Measurements from ENCODE around the gene GIPC3. TPM values are rescaled to one million over a fixed set of nuclear protein-coding genes. Genes with fewer than 3 reads are reported as not detected.

The GIPC3 gene
- total RNA-seq, 1 donor from 2014 or later = 0.98 TPM

DNA sequence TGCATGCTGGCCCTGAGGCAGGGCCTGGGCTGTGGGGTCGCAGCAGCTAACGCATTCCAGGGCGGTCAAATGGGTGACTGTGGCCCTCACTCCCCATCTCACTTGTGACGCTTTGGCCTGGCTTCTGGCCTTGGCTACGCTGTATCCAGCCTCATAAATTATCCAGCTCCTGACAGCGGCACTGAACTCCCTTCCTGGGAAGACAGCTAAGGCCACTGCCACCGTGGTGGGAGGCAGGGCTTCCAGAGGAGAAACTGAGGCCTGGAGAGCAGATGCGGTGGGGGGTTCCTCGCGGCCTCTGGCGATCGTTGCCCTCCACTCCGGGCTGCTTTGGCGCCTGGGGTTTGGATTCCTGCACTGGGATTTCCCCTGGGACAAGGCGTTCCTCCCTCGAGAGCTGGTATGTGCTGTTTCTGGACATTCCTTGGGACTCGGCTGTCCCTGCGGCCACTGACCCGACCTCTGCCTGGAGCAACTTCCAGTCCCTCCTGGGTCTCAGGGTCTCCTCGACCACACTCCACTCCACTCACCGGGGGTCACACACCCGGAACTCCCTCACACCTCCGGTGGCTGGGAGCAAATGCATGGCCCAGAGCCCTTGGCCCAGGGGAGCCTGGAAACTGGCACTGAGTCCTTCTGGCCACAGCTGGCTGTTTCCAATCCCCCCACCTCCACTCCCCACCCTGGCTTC is 18.0 kb downstream of the GIPC3 start:
- intact Hi-C loops (cut with micrococcal nuclease) = no loop called here

DNA sequence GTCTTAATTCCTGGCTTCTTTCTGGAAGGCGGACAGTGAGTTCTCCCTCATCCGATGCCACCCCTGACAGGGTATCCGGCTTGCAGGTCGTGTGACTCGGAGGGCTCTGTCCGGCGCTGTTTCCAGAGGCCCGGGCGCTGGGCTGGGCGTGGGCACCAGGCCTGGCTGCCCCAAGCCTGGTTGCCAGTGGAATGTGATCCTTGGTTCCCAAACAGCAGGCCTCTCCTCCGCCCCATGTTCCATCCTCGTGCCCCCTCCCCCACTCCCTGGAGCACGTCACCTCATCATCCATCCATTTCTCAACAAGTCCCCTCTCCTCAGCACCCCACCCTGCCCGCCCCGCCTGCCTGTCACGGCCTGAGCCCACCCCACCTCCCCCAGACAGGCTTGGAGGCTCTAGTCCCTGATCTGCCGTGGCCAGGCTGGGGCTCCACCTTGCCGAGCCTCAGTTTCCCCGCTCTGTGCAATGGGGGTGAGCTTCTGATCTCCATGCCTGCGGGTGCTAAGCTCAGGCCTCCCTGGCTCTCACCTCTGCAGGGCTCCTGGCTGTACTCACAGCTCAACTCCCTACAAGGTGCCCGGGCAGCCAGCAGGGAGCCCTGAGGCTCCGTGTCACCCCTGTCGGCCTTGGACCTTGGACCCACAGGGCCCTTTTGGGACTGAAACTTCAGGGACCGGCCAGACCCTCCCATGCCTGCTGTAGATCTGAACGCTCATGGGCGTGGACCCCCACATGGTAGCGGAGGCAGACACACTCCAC is 19.1 kb downstream of the GIPC3 start:
- intact Hi-C loops (cut with micrococcal nuclease) = no loop called here

DNA sequence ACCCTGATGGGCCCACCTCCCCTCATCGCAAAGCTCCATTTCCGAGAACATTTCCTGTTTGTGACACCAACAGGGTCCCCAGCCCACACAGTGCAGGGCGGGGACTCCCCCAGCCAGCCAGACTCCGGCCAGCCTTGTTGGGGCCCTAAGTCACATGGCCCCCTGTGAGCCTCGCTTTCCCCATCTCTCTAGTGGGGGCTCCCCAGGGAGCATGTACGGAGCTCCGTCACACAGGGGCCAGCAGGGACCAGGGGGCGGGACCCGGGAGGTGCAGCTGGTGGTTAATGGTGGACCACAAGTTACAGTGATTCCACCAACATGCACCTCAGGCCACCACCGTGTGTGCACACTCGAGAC is 19.7 kb downstream of the GIPC3 start:
- intact Hi-C loops (cut with micrococcal nuclease) = loop anchor here (5.0 kb wide), 1 partner anchor 33 kb away; the partner anchor contains the start of gene HMG20B

DNA sequence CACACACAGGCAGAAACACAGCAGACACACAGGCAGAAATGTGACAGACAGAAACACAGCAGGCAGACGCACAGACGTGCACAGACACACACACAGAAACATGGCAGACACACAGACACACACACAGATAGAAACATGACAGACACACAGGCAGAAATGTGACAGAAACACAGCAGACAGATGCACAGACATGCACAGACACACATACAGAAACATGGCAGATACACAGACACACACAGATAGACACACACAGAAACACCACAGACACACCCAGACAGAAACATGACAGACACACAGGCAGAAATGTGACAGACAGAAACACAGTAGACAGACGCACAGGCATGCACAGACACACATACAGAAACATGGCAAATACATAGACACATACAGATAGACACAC is 20.1 kb downstream of the GIPC3 start:
- intact Hi-C loops (cut with micrococcal nuclease) = loop anchor here (5.0 kb wide), 1 partner anchor 33 kb away; the partner anchor contains the start of gene HMG20B

DNA sequence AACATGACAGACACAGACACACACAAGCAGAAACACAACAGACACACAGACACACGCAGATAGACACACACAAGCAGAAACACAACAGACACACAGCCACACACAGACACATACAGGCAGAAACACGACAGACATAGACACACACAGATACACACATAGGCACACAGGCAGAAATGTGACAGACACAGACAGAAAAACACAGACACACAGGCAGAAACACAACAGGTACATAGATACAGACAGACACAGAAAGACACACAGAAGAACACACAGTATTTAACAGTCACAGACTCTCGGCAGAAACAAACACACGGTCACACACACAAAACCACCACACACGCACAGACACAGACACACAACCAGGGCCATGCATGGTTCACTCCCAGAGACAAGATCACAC is 20.5 kb downstream of the GIPC3 start:
- intact Hi-C loops (cut with micrococcal nuclease) = loop anchor here (5.0 kb wide), 1 partner anchor 33 kb away; the partner anchor contains the start of gene HMG20B

DNA sequence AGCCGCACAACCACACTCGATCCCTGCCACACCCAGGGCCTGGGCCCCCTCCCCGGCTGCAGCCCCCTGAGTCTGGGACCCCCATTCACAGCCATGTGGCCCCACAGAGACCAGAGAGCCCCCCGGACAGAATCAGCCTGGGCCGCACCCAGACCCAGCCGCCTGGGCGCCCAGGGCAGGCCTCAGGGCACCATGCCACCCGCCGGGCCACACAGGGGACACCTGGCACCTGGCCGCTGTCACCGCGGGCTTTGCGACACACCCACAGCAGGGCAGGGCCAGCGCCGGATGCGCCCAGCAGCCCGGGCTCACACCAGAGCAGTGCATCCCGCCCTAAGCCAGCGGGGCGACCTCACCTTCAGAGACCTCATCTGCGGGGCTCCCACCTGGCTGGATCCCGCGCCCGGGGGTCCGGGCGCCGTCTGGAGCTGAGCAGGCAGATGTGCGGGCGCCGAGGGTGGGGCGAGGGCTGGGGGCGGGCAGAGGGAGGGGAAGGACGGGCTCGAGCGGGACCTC is 21.0 kb downstream of the GIPC3 start:
- intact Hi-C loops (cut with micrococcal nuclease) = loop anchor here (5.0 kb wide), 1 partner anchor 34 kb away; the partner anchor contains the start of gene HMG20B

DNA sequence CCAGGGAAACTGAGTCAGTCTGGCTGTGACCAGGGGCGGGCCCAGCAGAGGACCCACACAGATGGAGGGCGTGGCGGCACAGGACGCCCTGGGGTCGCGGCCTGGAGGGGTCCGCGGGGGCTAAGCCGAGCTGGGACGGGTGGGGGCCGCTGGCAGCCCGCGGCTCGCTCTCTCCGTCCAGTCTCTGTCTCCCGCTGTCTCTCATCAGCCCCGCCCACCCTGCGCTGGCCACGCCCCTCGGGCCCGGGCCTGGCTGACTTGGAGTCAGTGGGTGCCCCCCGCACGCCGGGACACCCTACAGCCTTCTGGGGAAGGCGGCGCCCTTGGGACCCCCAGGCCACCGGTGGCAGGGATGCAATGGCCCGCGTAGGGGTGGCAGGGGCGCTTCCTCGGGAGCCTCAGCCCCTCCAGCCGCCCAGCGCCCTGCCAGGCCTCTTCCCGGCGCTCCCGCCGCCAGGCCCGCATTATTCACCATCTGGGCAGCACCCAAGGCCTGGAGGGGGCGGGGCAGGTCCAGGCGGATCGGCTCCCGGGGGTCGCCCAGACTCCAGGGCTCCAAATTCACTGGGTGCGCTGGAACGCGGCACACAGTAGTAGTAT is 21.5 kb downstream of the GIPC3 start, which contains the start of gene TBXA2R:
Gene TBXA2R (minus strand): TSS at position 186 of the 600 bp plus-strand sequence. CDS start 6,241 bp downstream, outside the sequence.
- intact Hi-C loops (cut with micrococcal nuclease) = loop anchor here (5.0 kb wide), 1 partner anchor 34 kb away; the partner anchor contains the start of gene HMG20B

DNA sequence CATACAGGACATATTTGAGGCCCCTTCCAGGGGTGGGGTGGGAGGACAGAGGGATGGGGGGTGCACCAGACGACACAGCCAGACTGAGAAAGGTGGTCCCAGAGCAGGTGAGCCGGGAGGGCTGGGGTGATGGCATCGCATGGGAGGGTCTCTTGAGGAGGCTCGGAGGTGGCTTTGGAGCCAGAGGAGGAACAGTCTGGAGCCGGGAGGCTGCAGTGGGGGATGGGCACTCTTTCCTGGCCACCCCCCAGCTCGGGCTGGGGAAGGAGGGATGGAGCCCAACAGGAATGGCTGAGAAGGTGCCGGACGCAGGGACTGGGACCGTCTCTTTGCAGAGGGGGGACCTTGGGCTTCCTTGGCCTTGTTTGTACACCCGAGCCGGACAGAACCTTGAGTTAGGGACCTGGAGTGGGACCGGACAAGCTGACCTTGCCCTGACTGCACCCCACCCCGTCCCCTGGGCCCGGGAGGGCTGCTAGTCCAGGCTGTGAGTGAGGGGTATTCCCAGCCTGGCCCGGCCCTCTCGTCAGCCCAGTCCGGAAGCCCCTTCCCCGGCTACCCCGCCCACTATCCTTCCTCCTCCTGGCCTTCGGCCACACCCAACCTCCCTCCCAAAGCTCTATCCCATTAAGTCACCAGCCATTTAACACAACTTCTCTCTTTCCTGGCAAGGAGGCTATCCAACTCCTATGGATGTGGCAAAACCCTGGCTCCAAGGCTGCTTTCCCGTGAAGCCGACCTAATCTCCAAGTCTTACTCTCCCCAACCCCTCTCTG is 22.2 kb downstream of the GIPC3 start:
- intact Hi-C loops (cut with micrococcal nuclease) = loop anchor here (5.0 kb wide), 1 partner anchor 35 kb away; the partner anchor contains the start of gene HMG20B

DNA sequence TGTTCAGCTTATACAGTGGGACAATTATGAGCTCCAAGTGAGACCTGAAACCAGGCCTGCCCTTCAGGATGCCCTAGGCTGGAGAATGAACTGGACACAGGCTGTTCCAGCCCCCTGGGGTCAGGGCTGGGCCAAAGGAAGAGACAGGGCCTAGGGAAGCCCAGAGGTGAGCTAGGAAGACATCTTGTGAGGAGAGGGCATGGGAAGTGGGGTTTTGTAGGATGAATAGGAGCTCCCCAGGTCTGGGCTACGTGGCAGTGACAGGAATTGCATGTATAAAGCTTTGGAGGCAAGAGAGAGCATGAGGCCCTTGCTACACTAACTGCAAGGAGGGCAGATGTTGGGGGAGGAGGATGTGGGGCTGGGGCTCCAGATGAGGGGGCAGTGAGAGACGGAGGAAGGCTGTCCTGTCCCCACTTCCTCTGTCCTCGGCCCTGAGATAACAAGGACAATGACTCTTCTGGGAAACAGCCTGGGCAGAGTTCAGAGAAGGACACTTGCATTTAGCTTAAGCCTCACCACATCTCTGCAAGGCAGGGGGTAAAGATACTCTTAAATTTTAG is 22.9 kb downstream of the GIPC3 start:
- intact Hi-C loops (cut with micrococcal nuclease) = loop anchor here (5.0 kb wide), 1 partner anchor 36 kb away; the partner anchor contains the start of gene HMG20B

DNA sequence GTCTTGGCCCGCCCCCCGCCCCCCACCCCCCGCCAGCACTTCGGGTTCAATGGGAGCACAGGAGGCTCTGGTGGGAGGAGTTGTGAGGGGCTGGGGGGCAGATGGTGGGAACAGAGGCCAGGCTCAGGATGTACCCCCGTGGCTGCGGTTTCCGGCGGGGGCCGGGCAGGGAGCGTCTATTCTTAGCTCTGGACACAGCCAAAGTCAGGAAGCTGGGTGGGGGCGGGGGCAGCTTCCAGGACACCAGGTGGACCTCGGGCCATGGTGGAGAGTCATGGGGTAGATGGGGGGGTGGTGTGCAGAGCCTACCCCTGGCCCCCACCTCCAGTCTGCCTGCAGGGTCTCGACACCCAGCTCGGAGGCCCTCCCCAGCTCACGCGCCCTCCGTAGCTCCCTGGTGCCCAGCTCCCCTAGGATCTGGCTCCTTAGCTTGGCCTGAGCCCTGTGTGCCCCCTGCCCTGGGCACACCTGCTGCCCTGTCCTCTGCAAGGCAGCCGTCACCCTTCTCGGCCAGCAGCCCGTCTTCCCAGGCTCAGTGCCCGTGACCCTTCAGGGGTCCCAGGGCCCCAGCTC is 23.6 kb downstream of the GIPC3 start:
- intact Hi-C loops (cut with micrococcal nuclease) = loop anchor here (5.0 kb wide), 1 partner anchor 37 kb away; the partner anchor contains the start of gene HMG20B

DNA sequence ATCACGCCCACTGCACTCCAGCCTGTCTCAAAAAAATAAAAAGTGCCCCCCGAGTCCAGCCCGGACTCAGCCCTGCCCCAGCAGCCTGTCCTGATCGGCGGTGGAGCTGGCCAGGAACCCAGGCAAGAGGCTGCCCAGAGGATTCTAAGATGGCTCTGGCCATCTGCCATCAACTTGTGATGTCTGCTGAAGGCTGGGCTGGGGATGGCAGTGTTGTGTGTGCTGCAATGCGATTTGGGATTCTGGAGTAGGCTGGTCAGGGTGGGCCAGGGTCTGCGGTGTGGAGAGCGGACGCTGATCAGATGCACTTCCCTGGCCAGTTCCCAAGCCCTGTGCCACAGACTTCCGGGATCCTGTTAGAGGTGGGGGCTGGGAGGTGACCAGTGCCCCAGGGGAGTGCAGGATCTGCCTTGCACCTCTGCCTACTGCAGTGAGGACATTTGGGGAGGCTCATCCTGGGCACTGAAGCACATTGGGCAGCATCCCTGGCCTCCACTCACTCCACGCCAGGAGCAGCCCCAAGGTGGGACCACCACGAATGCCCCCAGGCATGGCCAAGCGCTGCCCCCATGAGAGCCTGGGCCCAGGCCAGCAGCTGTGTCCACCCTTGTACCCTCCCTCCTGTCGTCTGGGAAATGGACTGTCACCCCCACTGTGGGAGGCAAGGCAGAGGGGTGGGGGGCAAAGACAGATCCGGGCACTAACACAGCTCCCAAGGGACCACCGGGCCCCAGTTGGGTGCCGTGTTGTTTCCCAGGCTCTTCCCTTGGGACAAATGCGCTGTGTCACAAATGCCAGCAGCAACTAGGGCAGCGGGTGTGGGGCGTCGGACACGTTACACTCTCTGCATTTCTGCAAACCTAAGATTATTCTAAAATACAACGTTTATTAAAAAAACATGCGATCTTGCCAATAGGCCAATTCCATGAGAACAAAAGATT is 24.8 kb downstream of the GIPC3 start:
- intact Hi-C loops (cut with micrococcal nuclease) = loop anchor here (5.0 kb wide), 1 partner anchor 38 kb away; the partner anchor contains the start of gene HMG20B

DNA sequence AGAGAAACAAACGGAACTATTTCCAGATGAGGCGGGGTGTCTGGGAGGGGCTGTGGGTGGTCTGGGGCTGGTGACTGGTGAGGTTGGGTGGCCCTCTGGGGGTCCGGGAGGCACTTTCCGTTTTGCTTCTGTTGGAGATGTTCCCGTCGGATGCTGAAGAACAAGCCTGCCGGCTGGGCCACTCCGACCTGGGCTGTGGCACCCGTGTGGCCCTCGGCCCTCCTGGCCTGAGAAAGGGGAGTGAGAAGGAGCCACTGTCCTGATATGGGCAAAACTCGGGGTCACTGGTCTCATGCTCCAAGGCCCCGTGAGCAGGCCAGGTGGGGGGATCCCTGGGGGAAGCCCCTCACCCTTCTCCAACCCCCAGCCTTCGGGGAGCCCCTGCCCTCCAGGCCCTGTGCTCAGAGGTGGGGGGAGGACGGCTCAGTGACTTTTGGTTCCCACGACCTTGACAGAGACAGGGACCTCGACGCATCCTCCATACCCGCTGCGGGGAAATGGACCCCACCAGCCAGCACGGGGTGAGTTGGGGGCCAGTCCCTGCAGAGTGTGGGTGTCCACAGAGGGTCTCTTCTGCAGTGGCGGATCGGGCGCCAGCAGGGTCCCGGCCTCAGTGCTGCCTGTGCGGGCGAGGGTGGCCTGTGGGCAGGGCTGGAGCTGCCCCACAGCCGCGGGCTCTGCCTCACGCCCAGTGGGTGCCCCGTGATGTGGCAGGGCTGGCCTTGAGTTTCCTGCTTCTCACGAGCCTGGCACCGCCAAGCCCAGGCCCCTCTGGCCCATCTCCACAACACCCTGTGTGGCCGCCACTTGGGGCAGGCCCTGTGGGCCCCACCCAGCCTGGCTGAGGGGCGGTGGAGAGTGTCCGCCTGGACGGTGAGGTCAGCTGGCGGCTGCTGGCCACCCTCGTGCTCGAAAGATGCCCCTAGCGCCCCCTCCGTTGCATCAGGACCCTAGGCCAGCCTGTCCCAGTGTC is 25.8 kb downstream of the GIPC3 start:
- intact Hi-C loops (cut with micrococcal nuclease) = no loop called here

DNA sequence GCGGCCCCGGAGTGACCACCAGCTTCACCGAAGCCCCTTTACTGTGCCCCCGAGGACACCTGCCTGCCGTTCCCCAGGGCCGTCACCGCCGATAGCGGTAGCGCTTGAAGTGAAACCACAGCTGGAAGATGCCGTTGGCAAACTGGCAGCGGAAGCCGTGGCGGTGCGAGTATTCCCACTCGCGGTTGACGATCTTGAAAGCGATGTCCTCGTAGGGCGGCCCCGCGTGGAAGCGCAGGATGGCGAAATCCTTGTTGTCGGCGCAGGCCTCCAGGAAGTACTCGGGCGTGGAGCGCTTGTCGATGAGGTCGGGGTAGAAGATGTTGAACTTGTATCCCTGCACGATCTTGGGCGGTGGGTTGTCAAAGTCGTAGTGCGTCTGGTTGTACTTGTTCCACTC is 26.6 kb downstream of the GIPC3 start:
- intact Hi-C loops (cut with micrococcal nuclease) = no loop called here

DNA sequence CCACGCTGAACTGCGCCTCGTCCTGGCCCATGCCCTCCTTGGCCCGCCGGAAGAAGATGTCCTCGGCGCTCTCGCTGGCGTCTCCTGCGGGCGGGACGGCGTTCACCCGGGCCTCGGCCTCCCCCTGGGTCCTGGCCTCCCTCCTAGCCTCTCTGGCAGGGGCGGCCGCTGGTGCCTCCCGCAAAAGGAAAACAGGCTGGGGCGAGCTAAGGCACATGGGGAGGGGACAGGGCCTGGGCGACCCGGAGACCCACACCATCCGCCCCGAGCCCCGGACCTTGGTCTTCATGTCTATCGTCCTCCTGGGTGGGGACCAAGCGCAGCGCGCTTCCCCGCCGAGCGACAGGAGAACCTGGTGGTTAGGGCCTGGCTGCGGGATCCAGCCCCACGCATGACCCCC is 27.1 kb downstream of the GIPC3 start:
- intact Hi-C loops (cut with micrococcal nuclease) = no loop called here

DNA sequence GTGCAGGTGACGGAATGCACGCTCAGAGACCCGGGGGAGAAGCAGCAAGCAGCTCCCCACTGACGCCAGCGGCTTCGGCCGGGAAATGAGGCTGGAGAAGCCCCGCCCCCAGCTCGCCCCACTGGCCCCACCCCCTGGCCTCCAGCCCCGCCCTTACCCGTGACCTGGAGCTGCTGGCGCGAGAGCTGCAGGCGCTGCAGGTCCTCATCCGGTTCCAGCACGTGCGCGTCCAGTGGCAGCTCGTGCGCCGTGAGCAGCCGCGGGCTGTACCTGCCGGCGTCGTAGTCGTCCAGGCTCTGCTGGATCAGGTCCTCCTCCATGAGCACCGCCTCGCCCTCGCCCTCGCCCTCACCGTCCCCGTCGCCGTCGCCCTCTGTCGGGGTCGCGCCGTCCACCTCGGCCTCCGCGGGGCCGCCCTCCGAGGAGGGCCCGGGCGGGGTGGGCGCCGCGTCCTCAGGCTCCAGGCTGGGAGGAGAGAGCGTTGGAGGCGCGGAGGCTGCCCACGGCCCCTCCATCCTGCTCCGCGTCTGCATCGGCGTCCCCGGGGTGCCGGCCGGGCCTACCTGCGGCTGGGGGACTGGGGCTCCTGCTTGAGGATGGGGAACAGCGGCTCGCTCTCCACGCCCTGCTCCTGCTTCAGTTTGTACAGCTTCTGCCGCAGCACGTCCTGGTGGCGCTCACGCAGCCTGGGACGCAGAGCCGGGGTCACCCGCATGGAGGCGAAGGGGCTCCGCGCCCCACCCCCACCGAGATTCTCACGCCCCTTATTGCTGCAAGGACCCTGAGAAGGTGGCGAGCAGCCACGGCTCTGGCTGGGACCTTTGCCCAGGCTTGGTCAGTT is 27.8 kb downstream of the GIPC3 start:
- intact Hi-C loops (cut with micrococcal nuclease) = no loop called here

DNA sequence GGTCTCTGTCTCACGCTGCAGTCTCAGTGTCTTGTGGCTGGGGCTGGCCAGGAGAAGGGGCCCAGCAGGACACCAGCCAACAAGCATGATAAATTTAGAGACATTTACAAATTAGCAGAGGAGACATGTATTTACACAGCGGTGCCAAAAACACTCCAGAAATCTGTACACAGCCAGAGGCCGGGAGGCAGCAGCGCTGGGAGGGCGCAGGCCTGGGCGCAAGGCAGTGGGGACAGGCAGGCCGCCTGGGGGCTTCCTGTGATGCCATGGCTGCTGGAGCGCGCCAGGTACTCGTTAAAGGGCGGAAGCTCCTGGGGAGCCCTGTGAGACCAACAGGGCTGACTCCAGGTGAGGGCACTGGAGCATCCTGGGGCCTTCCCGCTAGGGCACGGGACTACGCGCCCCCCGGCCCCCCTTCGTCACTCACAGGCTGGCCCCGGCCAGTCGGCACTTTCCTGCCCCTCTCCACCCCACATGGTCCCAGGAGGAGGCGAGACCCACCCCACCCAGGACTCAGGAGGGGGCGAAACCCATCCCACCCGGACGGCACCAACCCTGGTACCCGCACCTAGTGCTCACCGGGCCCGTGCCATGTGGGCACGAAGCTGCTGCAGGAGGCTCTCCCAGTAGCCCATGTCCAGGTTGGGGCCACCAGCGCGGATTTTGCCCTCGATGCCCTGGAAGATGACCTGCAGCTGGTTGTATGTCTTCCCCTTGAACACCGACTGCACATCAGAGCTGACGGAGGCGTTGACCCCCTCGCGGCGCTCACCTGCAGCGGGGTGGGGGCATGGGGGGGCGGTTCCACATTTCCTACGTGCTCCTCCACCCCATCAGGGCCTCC is 28.8 kb downstream of the GIPC3 start:
- intact Hi-C loops (cut with micrococcal nuclease) = no loop called here

All from T-helper 1 cell treated with Interleukin-12 subunit alpha and Interleukin-12 subunit beta and Interleukin-4 antibody, amounts not matched to agents 30 ng/mL and 1 ng/mL, for 36 hours (primary cell).